OCI-M1 (cell line): ENCODE results near the gene PROP1.
A peak's percentile ranks its signal among the peaks of the same experiment; 100 is the strongest.
"Not testable (repeated sequence)": the region's sequence is repeated elsewhere in the genome, so short reads cannot be mapped to it uniquely, and the experiment has no call there.

Experiments
- DNase-seq: peaks from one replicate; lab custom pipeline; 2025; lab: John Stamatoyannopoulos, UW

The PROP1 gene

GRCh38 chr5:177995691-177996595 lies at the start of gene PROP1:
Gene PROP1, minus strand, starts transcription at chr5:177996242. Its CDS starts 309 bp downstream, at chr5:177995933.
- no peak for DNase-seq

- not testable (repeated sequence) for DNase-seq
Observed at GRCh38 chr5:178019379-178020030, 23.5 kb upstream of the PROP1 start.

- DNase-seq = not testable (repeated sequence)
Observed at GRCh38 chr5:178012758-178013157, 16.7 kb upstream of the PROP1 start.

GRCh38 chr5:178011816-178012554 lies 15.9 kb upstream of the PROP1 start:
- not testable (repeated sequence) for DNase-seq

- DNase-seq = not testable (repeated sequence)
Observed at GRCh38 chr5:178007272-178007671, 11.2 kb upstream of the PROP1 start.

GRCh38 chr5:178006536-178007231 lies 10.6 kb upstream of the PROP1 start:
- not testable (repeated sequence) for DNase-seq

- DNase-seq = not testable (repeated sequence)
Observed at GRCh38 chr5:178006181-178006535, 10.1 kb upstream of the PROP1 start.

- no peak for DNase-seq
Observed at GRCh38 chr5:177997846-177998245, 1.8 kb upstream of the PROP1 start.

- peak; percentile 40 for DNase-seq
Observed at GRCh38 chr5:177997319-177997670, 1.3 kb upstream of the PROP1 start.

- DNase-seq = peak; percentile 34
Observed at GRCh38 chr5:177996660-177997318, 747 bp upstream of the PROP1 start.

- no peak for DNase-seq
Observed at GRCh38 chr5:177994561-177995190, 1.4 kb downstream of the PROP1 start.

GRCh38 chr5:177994063-177994462 lies 2.0 kb downstream of the PROP1 start:
- DNase-seq = no peak

- no peak for DNase-seq
Observed at GRCh38 chr5:177992466-177992865, 3.6 kb downstream of the PROP1 start.

GRCh38 chr5:177988989-177989625 lies 6.9 kb downstream of the PROP1 start:
- DNase-seq = no peak

GRCh38 chr5:177987326-177987725 lies 8.7 kb downstream of the PROP1 start:
- DNase-seq = no peak

GRCh38 chr5:177985430-177986040 lies 10.5 kb downstream of the PROP1 start:
- DNase-seq = no peak

GRCh38 chr5:177984584-177985206 lies 11.3 kb downstream of the PROP1 start:
- DNase-seq = no peak

GRCh38 chr5:177983763-177984583 lies 12.1 kb downstream of the PROP1 start:
- DNase-seq = no peak

- no peak for DNase-seq
Observed at GRCh38 chr5:177982956-177983355, 13.1 kb downstream of the PROP1 start.
